ENCODE measurements around the gene FBXL14. TPM values are rescaled to one million over a fixed set of nuclear protein-coding genes. Genes with fewer than 3 reads are reported as not detected.
A peak's percentile ranks its signal among the peaks of the same experiment; 100 is the strongest.

The FBXL14 gene
- total RNA-seq, 4 donors from 2014 or later, result 1.5 to 17.4 (median 13.5) TPM

DNA sequence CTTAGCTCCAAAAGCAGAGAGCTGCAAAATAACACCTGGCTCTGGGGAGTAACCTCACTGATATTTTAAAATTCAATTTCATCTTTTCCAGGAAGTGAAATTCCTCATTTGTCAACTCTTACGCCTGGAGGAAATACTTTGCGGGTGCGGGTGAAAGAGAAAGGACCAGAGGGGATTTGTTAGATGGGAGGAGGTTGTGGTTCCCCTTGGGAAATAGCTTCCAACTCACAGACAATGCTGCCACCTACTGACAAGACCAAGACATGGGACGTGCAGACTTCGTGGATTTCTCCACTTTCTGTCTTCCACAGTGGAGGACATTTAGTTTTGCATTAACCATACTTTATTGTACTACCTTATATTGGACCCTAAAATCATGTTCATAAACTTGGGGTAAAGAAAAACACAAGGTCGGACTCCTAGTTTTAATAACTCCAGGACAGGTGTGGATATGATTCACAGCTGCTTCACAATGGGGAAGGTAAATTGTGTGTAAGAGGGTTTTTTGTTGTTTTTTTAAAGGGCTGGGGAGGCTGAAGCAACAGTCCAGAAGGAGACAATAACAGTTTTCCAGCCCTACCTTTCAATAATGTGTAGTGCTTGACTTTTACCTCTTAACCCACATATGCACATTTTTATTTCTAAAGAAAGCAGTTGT is 10.8 kb downstream of the FBXL14 start:
- DNase-seq, result peak; percentile 68 to 79
- no peak for TF ChIP-seq POLR2A (IDR thresholded peaks at IDR 0.05)
- TF ChIP-seq, protein P1, sequence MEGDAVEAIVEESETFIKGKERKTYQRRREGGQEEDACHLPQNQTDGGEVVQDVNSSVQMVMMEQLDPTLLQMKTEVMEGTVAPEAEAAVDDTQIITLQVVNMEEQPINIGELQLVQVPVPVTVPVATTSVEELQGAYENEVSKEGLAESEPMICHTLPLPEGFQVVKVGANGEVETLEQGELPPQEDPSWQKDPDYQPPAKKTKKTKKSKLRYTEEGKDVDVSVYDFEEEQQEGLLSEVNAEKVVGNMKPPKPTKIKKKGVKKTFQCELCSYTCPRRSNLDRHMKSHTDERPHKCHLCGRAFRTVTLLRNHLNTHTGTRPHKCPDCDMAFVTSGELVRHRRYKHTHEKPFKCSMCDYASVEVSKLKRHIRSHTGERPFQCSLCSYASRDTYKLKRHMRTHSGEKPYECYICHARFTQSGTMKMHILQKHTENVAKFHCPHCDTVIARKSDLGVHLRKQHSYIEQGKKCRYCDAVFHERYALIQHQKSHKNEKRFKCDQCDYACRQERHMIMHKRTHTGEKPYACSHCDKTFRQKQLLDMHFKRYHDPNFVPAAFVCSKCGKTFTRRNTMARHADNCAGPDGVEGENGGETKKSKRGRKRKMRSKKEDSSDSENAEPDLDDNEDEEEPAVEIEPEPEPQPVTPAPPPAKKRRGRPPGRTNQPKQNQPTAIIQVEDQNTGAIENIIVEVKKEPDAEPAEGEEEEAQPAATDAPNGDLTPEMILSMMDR (IDR thresholded peaks at IDR 0.05), result peak; percentile 86 to 95 (median 93)
- Histone ChIP-seq H3K27ac (no peak overlapping the region), H3K4me3 (no peak overlapping the region), H3K4me1 (no peaks in the 10 kb centered on the region), H3K36me3 (no peaks in the 10 kb centered on the region), H3K9me3 (no peaks in the 10 kb centered on the region), H3K27me3 (no peaks in the 10 kb centered on the region)
- intact Hi-C loops (cut with DNase I; ENCODE audit: low total_unique reads), result loop anchor here (10.0 kb wide), 2 partner anchors 469 to 1019 kb away; no protein-coding TSS in a partner anchor

DNA sequence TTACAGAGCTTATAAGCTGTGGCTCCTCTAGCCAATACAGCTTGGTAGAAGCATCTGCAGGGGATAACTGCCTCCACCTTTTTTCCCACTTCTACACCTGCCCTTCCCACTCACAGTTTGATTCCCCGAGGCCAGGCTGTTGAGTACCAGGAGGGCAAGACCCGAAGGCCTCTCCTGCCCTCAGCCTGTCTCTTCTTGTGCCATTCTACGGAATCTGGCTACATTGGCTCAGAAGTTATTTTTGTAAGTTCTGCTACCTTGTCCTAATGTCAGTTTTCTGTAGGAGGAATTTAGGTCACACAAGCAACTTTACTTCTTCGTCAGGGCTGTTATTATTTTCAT is 11.7 kb downstream of the FBXL14 start:
- no peak overlapping the region for H3K4me3 ChIP-seq
- no peaks in the 10 kb centered on the region for H3K4me1 ChIP-seq
- no peak overlapping the region for H3K27ac ChIP-seq
- TF ChIP-seq, protein P1 (IDR thresholded peaks at IDR 0.05), result no peak
- TF ChIP-seq POLR2A (IDR thresholded peaks at IDR 0.05), result no peak
- DNase-seq, result no peak
- H3K36me3 ChIP-seq, result no peaks in the 10 kb centered on the region
- intact Hi-C loops (cut with DNase I; ENCODE audit: low total_unique reads), result loop anchor here (10.0 kb wide), 2 partner anchors 468 to 1018 kb away; no protein-coding TSS in a partner anchor
- H3K27me3 ChIP-seq, result no peaks in the 10 kb centered on the region
- no peaks in the 10 kb centered on the region for H3K9me3 ChIP-seq

DNA sequence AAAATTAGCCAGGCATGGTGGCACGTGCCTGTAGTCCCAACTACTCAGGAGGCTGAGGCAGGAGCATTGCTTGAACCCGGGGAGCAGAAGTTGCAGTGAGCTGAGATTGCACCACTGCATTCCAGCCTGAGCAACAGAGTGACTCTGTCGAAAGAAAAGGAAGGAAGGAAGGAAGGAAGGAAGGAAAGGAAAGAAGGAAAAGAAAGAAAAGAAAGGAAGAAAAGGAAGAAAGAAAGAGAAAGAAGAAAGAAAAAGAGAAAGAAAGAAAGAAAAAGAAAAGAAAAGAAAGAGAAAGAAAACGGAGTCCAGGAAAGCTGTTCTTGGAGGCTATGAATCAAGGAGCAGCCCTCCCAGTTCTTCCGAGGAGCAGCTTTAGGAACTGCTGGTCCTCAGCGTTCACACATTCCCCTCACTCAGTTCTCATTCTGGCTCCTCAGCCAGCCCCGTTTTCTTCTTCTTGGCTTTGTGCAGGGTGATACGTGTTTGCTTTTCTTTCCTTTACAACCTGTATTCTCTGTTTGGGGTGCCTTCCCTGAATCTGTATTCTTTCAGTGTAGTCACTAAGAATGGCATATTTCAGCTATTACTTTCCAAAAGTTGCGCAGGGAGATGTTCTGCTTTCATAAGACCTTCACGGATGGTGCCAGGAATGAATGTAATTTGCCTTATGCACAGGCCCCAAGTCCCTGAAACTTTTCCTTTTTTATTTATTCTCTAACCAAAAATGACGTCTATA is 12.2 kb downstream of the FBXL14 start:
- Histone ChIP-seq H3K36me3 (no peaks in the 10 kb centered on the region), H3K4me3 (no peak overlapping the region), H3K27me3 (no peaks in the 10 kb centered on the region), H3K4me1 (peaks cover 0 to 4% of the 10 kb centered on the region in 2 donors), H3K27ac (no peak overlapping the region), H3K9me3 (no peaks in the 10 kb centered on the region)
- DNase-seq, result no peak
- intact Hi-C loops (cut with DNase I; ENCODE audit: low total_unique reads), result loop anchor here (10.0 kb wide), 2 partner anchors 467 to 1017 kb away; no protein-coding TSS in a partner anchor
- TF ChIP-seq POLR2A (IDR thresholded peaks at IDR 0.05), result no peak
- TF ChIP-seq, protein P1 (IDR thresholded peaks at IDR 0.05), result no peak

DNA sequence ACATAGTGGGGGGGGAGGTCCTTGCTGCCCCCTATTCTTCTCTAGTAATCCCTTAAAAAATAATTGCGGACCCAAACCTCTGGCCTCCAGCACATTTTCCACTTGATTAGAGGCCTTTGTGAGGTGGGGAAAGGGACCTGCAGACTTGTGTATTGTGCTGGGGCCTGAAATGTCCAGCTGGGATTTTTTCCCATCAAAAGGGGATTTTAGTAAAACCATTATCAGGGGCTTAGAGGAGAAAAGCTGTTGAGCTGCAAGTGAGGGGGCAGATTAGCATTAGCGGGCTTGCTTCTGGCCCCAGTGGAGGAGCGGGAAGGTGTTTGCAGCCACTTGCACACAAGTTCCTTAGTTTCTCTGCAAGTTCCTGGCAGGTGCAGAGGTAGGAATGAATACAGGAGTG is 13.9 kb downstream of the FBXL14 start:
- Histone ChIP-seq H3K4me3 (no peak overlapping the region), H3K27ac (no peak overlapping the region), H3K36me3 (no peaks in the 10 kb centered on the region), H3K4me1 (peaks cover 0 to 7% of the 10 kb centered on the region in 2 donors), H3K27me3 (no peaks in the 10 kb centered on the region), H3K9me3 (no peaks in the 10 kb centered on the region)
- intact Hi-C loops (cut with DNase I; ENCODE audit: low total_unique reads), result loop anchor here (10.0 kb wide), 2 partner anchors 466 to 1016 kb away; no protein-coding TSS in a partner anchor
- no peak for TF ChIP-seq POLR2A (IDR thresholded peaks at IDR 0.05)
- TF ChIP-seq, protein P1 (IDR thresholded peaks at IDR 0.05), result no peak
- DNase-seq, result no peak
